Astrocyte (in vitro differentiated cells and primary cell): ENCODE data around the gene SHC4. TPM values are rescaled to one million over a fixed set of nuclear protein-coding genes. Genes with fewer than 3 reads are reported as not detected.

ENCODE experiments used
- DNase-seq: peaks from one replicate; pipeline ENCODE4 v3.0.0-alpha.2; 2010; ENCODE audit warnings: low read depth
- FAIRE-seq: peaks from 2 replicates; lab custom pipeline; 2011; peaks lifted over from hg19 to GRCh38; lab: Jason Lieb, UNC
- H2AFZ ChIP-seq: 2 replicates; pipeline ENCODE4 v1.6.0; 2012; ENCODE audit warnings: low read depth, low read length, inconsistent platforms
- H3K27ac ChIP-seq: 2 replicates; pipeline ENCODE4 v1.5.1; 2011; ENCODE audit warnings: low read depth, low read length, inconsistent platforms
- H3K27me3 ChIP-seq: 2 replicates; pipeline ENCODE4 v1.6.0; 2011; ENCODE audit warnings: low read length, inconsistent platforms; ENCODE audit not compliant: insufficient read depth
- H3K36me3 ChIP-seq: 2 replicates; pipeline ENCODE4 v1.5.1; 2011; ENCODE audit warnings: low read length, inconsistent platforms; ENCODE audit not compliant: insufficient read depth
- H3K4me1 ChIP-seq: 2 replicates; pipeline ENCODE4 v1.5.1; 2011; ENCODE audit warnings: low read length, inconsistent platforms; ENCODE audit not compliant: insufficient read depth
- H3K4me2 ChIP-seq: 2 replicates; pipeline ENCODE4 v1.6.0; 2012; ENCODE audit warnings: low read length, inconsistent platforms
- H3K4me3 ChIP-seq: 2 replicates; pipeline ENCODE4 v1.5.1; 2011; ENCODE audit warnings: low read depth, mild to moderate bottlenecking, low read length, inconsistent platforms; ENCODE audit not compliant: insufficient read depth
- H3K79me2 ChIP-seq: 2 replicates; pipeline ENCODE4 v1.6.0; 2012; ENCODE audit warnings: mild to moderate bottlenecking, low read length, inconsistent platforms; ENCODE audit not compliant: insufficient read depth
- H3K9ac ChIP-seq: 2 replicates; pipeline ENCODE4 v1.6.0; 2012; ENCODE audit warnings: mild to moderate bottlenecking, low read length, inconsistent platforms
- H3K9me3 ChIP-seq: 2 replicates; pipeline ENCODE4 v1.5.1; 2012; ENCODE audit warnings: low read depth, mild to moderate bottlenecking, low read length, inconsistent platforms; ENCODE audit not compliant: insufficient read depth
- H4K20me1 ChIP-seq: 2 replicates; pipeline ENCODE4 v1.6.0; 2012; ENCODE audit warnings: low read length, inconsistent platforms; ENCODE audit not compliant: insufficient read depth
- H3K27ac Mint-ChIP-seq: one replicate; pipeline ENCODE4 v1.8.0; 2021; ENCODE audit warnings: mild to moderate bottlenecking, mixed read lengths; ENCODE audit not compliant: unreplicated experiment
- H3K27me3 Mint-ChIP-seq: one replicate; pipeline ENCODE4 v1.8.0; 2021; ENCODE audit warnings: low read depth, mixed read lengths; ENCODE audit not compliant: unreplicated experiment
- H3K36me3 Mint-ChIP-seq: one replicate; pipeline ENCODE4 v1.8.0; 2021; ENCODE audit warnings: low read depth, mixed read lengths; ENCODE audit not compliant: unreplicated experiment
- H3K4me1 Mint-ChIP-seq: one replicate; pipeline ENCODE4 v1.8.0; 2021; ENCODE audit warnings: low read depth, mixed read lengths; ENCODE audit not compliant: unreplicated experiment
- H3K4me3 Mint-ChIP-seq: one replicate; pipeline ENCODE4 v1.8.0; 2021; ENCODE audit warnings: mild to moderate bottlenecking, moderate library complexity, mixed read lengths; ENCODE audit not compliant: unreplicated experiment
- H3K9me3 Mint-ChIP-seq: one replicate; pipeline ENCODE4 v1.8.0; 2021; ENCODE audit warnings: mild to moderate bottlenecking, mixed read lengths; ENCODE audit not compliant: unreplicated experiment
- CTCF ChIP-seq: IDR thresholded peaks from 2 replicates; pipeline ENCODE4 v1.5.1; 2011; ENCODE audit warnings: low read depth, mild to moderate bottlenecking, inconsistent platforms, low read length, moderate library complexity; ENCODE audit not compliant: insufficient read depth
- EZH2 ChIP-seq: IDR thresholded peaks from 2 replicates; pipeline ENCODE4 v1.6.1; 2012; ENCODE audit warnings: mild to moderate bottlenecking, low read length, inconsistent platforms; ENCODE audit not compliant: insufficient read depth
- total RNA-seq: library from RNA; stranded (reverse); gene quantifications from 2 replicates; pipeline ENCODE4 v1.2.1, GENCODE V29; 2021

The SHC4 gene
- total RNA-seq, 1 donor from 2014 or later = 2.7 TPM

- Mint-ChIP-seq H3K27me3 (no peaks in the 10 kb centered on the region), H3K4me3 (no peak overlapping the region), H3K9me3 (no peaks in the 10 kb centered on the region), H3K4me1 (no peaks in the 10 kb centered on the region), H3K36me3 (no peaks in the 10 kb centered on the region), H3K27ac (no peak overlapping the region)
- TF ChIP-seq EZH2 (no peak), CTCF (no peak)
- Histone ChIP-seq H3K9ac (no peak overlapping the region), H3K4me3 (no peak overlapping the region), H3K79me2 (no peaks in the 10 kb centered on the region), H2AFZ (no peak overlapping the region), H3K4me2 (no peak overlapping the region), H3K27me3 (no peaks in the 10 kb centered on the region), H3K9me3 (no peaks in the 10 kb centered on the region), H3K4me1 (no peaks in the 10 kb centered on the region), H4K20me1 (no peaks in the 10 kb centered on the region), H3K36me3 (no peaks in the 10 kb centered on the region), H3K27ac (no peak overlapping the region)
- no peak for FAIRE-seq
- DNase-seq = no peak
Observed at GRCh38 chr15:48904758-48905157, 59.0 kb downstream of the SHC4 start.

DNA sequence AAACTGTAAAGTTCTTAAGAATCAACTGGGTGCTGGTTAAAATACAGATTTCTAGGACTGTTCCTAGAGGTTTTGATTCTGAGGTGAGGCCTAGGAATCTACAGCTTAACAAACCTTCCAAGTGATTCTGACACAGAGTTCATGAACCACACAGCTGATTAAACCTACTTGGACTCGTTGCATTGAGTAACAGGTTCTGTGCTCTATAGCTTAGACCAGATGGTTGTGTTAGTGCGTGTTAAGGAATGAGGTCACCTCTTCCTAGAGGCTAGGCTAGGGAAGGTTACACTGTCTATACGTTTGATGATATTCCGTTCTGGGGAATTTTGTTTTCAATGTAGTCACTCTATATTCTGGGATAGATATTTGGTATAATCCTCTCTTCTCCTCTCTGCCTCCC is 63.9 kb downstream of the SHC4 start:
- Mint-ChIP-seq H3K4me3 (no peak overlapping the region), H3K9me3 (no peaks in the 10 kb centered on the region), H3K36me3 (no peaks in the 10 kb centered on the region), H3K4me1 (peaks cover 14% of the 10 kb centered on the region), H3K27ac (no peak overlapping the region), H3K27me3 (no peaks in the 10 kb centered on the region)
- no peak overlapping the region for H3K4me2 ChIP-seq
- H3K27ac ChIP-seq = no peak overlapping the region
- no peak overlapping the region for H3K9ac ChIP-seq
- no peaks in the 10 kb centered on the region for H4K20me1 ChIP-seq
- TF ChIP-seq CTCF (no peak), EZH2 (no peak)
- no peaks in the 10 kb centered on the region for H3K36me3 ChIP-seq
- H3K4me3 ChIP-seq = no peak overlapping the region
- DNase-seq = no peak
- no peaks in the 10 kb centered on the region for H3K79me2 ChIP-seq
- H2AFZ ChIP-seq = no peak overlapping the region
- no peaks in the 10 kb centered on the region for H3K9me3 ChIP-seq
- no peaks in the 10 kb centered on the region for H3K27me3 ChIP-seq
- H3K4me1 ChIP-seq = peaks cover 11% of the 10 kb centered on the region
- no peak for FAIRE-seq

- Histone ChIP-seq H3K27ac (no peak overlapping the region), H2AFZ (peak overlapping the region; percentile 6), H3K79me2 (no peaks in the 10 kb centered on the region), H3K9me3 (no peaks in the 10 kb centered on the region), H3K4me3 (no peak overlapping the region), H3K4me2 (peak overlapping the region; percentile 83), H3K36me3 (no peaks in the 10 kb centered on the region), H3K27me3 (no peaks in the 10 kb centered on the region), H3K9ac (no peak overlapping the region), H4K20me1 (no peaks in the 10 kb centered on the region), H3K4me1 (peaks cover 11% of the 10 kb centered on the region)
- no peak for DNase-seq
- TF ChIP-seq CTCF (no peak), EZH2 (no peak)
- no peak overlapping the region for H3K4me3 Mint-ChIP-seq
- FAIRE-seq = no peak
- H3K4me1 Mint-ChIP-seq = peaks cover 14% of the 10 kb centered on the region
- H3K9me3 Mint-ChIP-seq = no peaks in the 10 kb centered on the region
- H3K36me3 Mint-ChIP-seq = no peaks in the 10 kb centered on the region
- H3K27ac Mint-ChIP-seq = no peak overlapping the region
- H3K27me3 Mint-ChIP-seq = no peaks in the 10 kb centered on the region
Observed at GRCh38 chr15:48898446-48898845, 65.3 kb downstream of the SHC4 start.
